Measurements from ENCODE around the gene CES5A. TPM values are rescaled to one million over a fixed set of nuclear protein-coding genes. Genes with fewer than 3 reads are reported as not detected.
"Not testable (repeated sequence)": the region's sequence is repeated elsewhere in the genome, so short reads cannot be mapped to it uniquely, and the experiment has no call there.

CES5A gene
- total RNA-seq, 2 donors from 2014 or later, result 0.26 TPM; not detected in 1

GRCh38 chr16:55821210-55821609, 54.0 kb downstream of the CES5A start:
- peaks cover 88% of the 10 kb centered on the region for H3K27me3 ChIP-seq (ENCODE audit: control insufficient read depth, insufficient read depth, low read length, poor library complexity, severe bottlenecking)
- WGBS, 2 experiments (ENCODE audit: insufficient coverage in 1 of 2, insufficient read length in 1 of 2), result 96 to 100% methylated on average over 3 to 4 of the region's 4 CpGs
- peaks cover 3% of the 10 kb centered on the region for H3K4me1 ChIP-seq (ENCODE audit: control insufficient read depth, insufficient read depth, low read length)
- no peaks in the 10 kb centered on the region for H3K9me3 ChIP-seq (ENCODE audit: control insufficient read depth, low read length)
- no peaks in the 10 kb centered on the region for H3K9me3 Mint-ChIP-seq
- peaks cover 18% of the 10 kb centered on the region for H3K4me1 Mint-ChIP-seq
- no peak for TF ChIP-seq CTCF (conservative IDR thresholded peaks at IDR 0.05)
- H3K36me3 Mint-ChIP-seq (ENCODE audit: low read depth), result no peaks in the 10 kb centered on the region
- peak; percentile 10 for DNase-seq
- H3K4me3 ChIP-seq (ENCODE audit: low read length), result no peak overlapping the region
- no peak overlapping the region for H3K27ac Mint-ChIP-seq
- H3K36me3 ChIP-seq (ENCODE audit: control insufficient read depth, insufficient read depth, low read length), result no peaks in the 10 kb centered on the region
- no peak overlapping the region for H3K27ac ChIP-seq (ENCODE audit: low read depth, low read length)
- peaks cover 82% of the 10 kb centered on the region for H3K27me3 Mint-ChIP-seq (ENCODE audit: insufficient read depth)
- H3K4me3 Mint-ChIP-seq, result no peak overlapping the region
- no peak overlapping the region for H3K9ac ChIP-seq (ENCODE audit: extremely low read depth, low read length, poor library complexity, severe bottlenecking)

- Mint-ChIP-seq H3K4me1 (peaks cover 20% of the 10 kb centered on the region), H3K27me3 (ENCODE audit: insufficient read depth) (peaks cover 80% of the 10 kb centered on the region), H3K4me3 (no peak overlapping the region), H3K36me3 (ENCODE audit: low read depth) (no peaks in the 10 kb centered on the region), H3K27ac (no peak overlapping the region), H3K9me3 (no peaks in the 10 kb centered on the region)
- peaks cover 5% of the 10 kb centered on the region for H3K4me1 ChIP-seq (ENCODE audit: control insufficient read depth, insufficient read depth, low read length)
- 88 to 92% methylated on average over 3 of the region's 3 CpGs for WGBS, 2 experiments (ENCODE audit: insufficient coverage in 1 of 2, insufficient read length in 1 of 2)
- no peaks in the 10 kb centered on the region for H3K9me3 ChIP-seq (ENCODE audit: control insufficient read depth, low read length)
- no peak overlapping the region for H3K4me3 ChIP-seq (ENCODE audit: low read length)
- peak; percentile 17 for DNase-seq
- peaks cover 89% of the 10 kb centered on the region for H3K27me3 ChIP-seq (ENCODE audit: control insufficient read depth, insufficient read depth, low read length, poor library complexity, severe bottlenecking)
- no peak overlapping the region for H3K27ac ChIP-seq (ENCODE audit: low read depth, low read length)
- no peaks in the 10 kb centered on the region for H3K36me3 ChIP-seq (ENCODE audit: control insufficient read depth, insufficient read depth, low read length)
- no peak overlapping the region for H3K9ac ChIP-seq (ENCODE audit: extremely low read depth, low read length, poor library complexity, severe bottlenecking)
- no peak for TF ChIP-seq CTCF (conservative IDR thresholded peaks at IDR 0.05)
These were observed 54.6 kb downstream of the CES5A start for GRCh38 chr16:55820615-55821014.

GRCh38 chr16:55817236-55817912, 57.8 kb downstream of the CES5A start:
- peaks cover 94% of the 10 kb centered on the region for H3K27me3 ChIP-seq (ENCODE audit: control insufficient read depth, insufficient read depth, low read length, poor library complexity, severe bottlenecking)
- peaks cover 36% of the 10 kb centered on the region for H3K4me1 Mint-ChIP-seq
- TF ChIP-seq CTCF (conservative IDR thresholded peaks at IDR 0.05), result no peak
- H3K36me3 ChIP-seq (ENCODE audit: control insufficient read depth, insufficient read depth, low read length), result no peaks in the 10 kb centered on the region
- H3K4me3 Mint-ChIP-seq, result no peak overlapping the region
- 92 to 95% methylated on average over 5 of the region's 5 CpGs for whole genome bisulfite sequencing, 2 experiments (ENCODE audit: insufficient coverage in 1 of 2, insufficient read length in 1 of 2)
- H3K9ac ChIP-seq (ENCODE audit: extremely low read depth, low read length, poor library complexity, severe bottlenecking), result no peak overlapping the region
- no peaks in the 10 kb centered on the region for H3K9me3 Mint-ChIP-seq
- no peak overlapping the region for H3K27ac ChIP-seq (ENCODE audit: low read depth, low read length)
- peak; percentile 22 for DNase-seq
- no peaks in the 10 kb centered on the region for H3K36me3 Mint-ChIP-seq (ENCODE audit: low read depth)
- H3K4me1 ChIP-seq (ENCODE audit: control insufficient read depth, insufficient read depth, low read length), result peaks cover 5% of the 10 kb centered on the region
- H3K4me3 ChIP-seq (ENCODE audit: low read length), result no peak overlapping the region
- no peak overlapping the region for H3K27ac Mint-ChIP-seq
- no peaks in the 10 kb centered on the region for H3K9me3 ChIP-seq (ENCODE audit: control insufficient read depth, low read length)
- peaks cover 88% of the 10 kb centered on the region for H3K27me3 Mint-ChIP-seq (ENCODE audit: insufficient read depth)

DNA sequence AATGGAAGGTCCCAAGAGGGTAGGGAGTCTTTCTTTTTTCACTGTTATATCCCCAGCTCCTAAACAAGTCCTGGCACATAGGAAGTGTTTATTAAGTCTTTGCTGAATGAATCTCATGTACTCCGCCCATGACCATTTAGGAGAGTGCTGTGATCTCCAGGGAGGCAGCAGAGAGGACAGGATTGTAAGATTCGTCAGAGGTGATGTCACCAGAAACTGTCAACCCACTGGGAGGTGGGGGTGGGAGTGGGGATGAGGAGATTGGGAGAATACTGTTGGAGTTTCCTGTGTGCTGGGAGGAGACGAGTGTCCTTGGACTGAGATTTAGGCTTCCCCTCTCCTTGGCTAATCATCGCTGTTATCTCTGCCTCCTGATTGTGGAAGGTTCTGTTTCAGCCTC, 59.0 kb downstream of the CES5A start:
- not testable (repeated sequence) for H3K4me3 Mint-ChIP-seq; H3K9me3 ChIP-seq (ENCODE audit: control insufficient read depth, low read length); H3K9me3 Mint-ChIP-seq; H3K9ac ChIP-seq (ENCODE audit: extremely low read depth, low read length, poor library complexity, severe bottlenecking); H3K36me3 Mint-ChIP-seq (ENCODE audit: low read depth); H3K27ac ChIP-seq (ENCODE audit: low read depth, low read length); H3K4me3 ChIP-seq (ENCODE audit: low read length); H3K4me1 ChIP-seq (ENCODE audit: control insufficient read depth, insufficient read depth, low read length); H3K36me3 ChIP-seq (ENCODE audit: control insufficient read depth, insufficient read depth, low read length)
- Mint-ChIP-seq H3K27ac (peak overlapping the region; percentile 28), H3K27me3 (ENCODE audit: insufficient read depth) (peaks cover 89% of the 10 kb centered on the region), H3K4me1 (peaks cover 44% of the 10 kb centered on the region)
- peaks cover 93% of the 10 kb centered on the region for H3K27me3 ChIP-seq (ENCODE audit: control insufficient read depth, insufficient read depth, low read length, poor library complexity, severe bottlenecking)
- DNase-seq, result peak; percentile 45
- WGBS, 2 experiments (ENCODE audit: insufficient coverage in 1 of 2, insufficient read length in 1 of 2), result 75 to 79% methylated on average over 3 to 4 of the region's 4 CpGs

Data from endodermal cell (in vitro differentiated cells).